GM12878 (cell line): ENCODE results near the gene POR. TPM values are rescaled to one million over a fixed set of nuclear protein-coding genes. Genes with fewer than 3 reads are reported as not detected.

Experiments
- ATAC-seq: fragments of 200-7000 bp; cut with Tn5 transposase; 3 replicates; pipeline ENCODE4 v1.9.1; 2020; ENCODE audit warnings: mild to moderate bottlenecking, moderate library complexity
- BruUV-seq: library from RNA; stranded (reverse); fragments of 400-500 nt; replicated peaks from 2 replicates; lab custom pipeline; 2021; lab: Mats Ljungman, UMichigan
- CTCF ChIA-PET: fragments of 300-600 bp; sonication (Branson Sonifier 250); formaldehyde crosslinking; extraction: SDS; loops from one replicate; lab custom pipeline; 2021; ENCODE audit warnings: inconsistent platforms; lab: Yijun Ruan, JAX
- POLR2A ChIA-PET: fragments of 350-600 bp; formaldehyde crosslinking; extraction: SDS; loops from one replicate; lab custom pipeline; 2021; ENCODE audit warnings: inconsistent platforms; lab: Charles Lee
- RAD21 ChIA-PET: fragments of 300-600 bp; sonication (Branson Sonifier 250); formaldehyde crosslinking; loops from one replicate; lab custom pipeline; 2023; ENCODE audit warnings: antibody characterized with exemption; ENCODE audit not compliant: unreplicated experiment; lab: Charles Lee
- SMC1A ChIA-PET: fragments of 300-600 bp; sonication (Branson Sonifier 250); formaldehyde crosslinking; loops from one replicate; lab custom pipeline; 2023; ENCODE audit not compliant: unreplicated experiment, uncharacterized antibody; lab: Charles Lee
- DNase-seq: peaks from one replicate; pipeline ENCODE4 v3.0.0-alpha.2; 2011; ENCODE audit warnings: low read depth, low spot score
- FAIRE-seq: peaks from 3 replicates; lab custom pipeline; 2011; peaks lifted over from hg19 to GRCh38; lab: Jason Lieb, UNC
- H2AFZ ChIP-seq: 2 replicates; pipeline ENCODE4 v1.6.0; 2011; ENCODE audit warnings: low read depth, low read length, control low read depth; ENCODE audit not compliant: control insufficient read depth
- H3K27ac ChIP-seq: 2 replicates; pipeline ENCODE4 v1.5.1; 2011; ENCODE audit warnings: control low read depth; ENCODE audit not compliant: control insufficient read depth, insufficient read depth
- H3K27me3 ChIP-seq, 2 experiments: replicated peaks in 1 of 2; 2 replicates each; pipeline versions ENCODE4 v1.6.0 to v1.6.1; 2011; ENCODE audit warnings: low read length in 1 of 2; ENCODE audit not compliant: control insufficient read depth in 2 of 2, insufficient read depth in 2 of 2
- H3K36me3 ChIP-seq, 2 experiments: 2 replicates each; pipeline ENCODE4 v1.5.1; 2011; ENCODE audit warnings: low read length in 1 of 2; ENCODE audit not compliant: control insufficient read depth in 2 of 2, insufficient read depth in 2 of 2
- H3K4me1 ChIP-seq: 2 replicates; pipeline ENCODE4 v1.6.1; 2011; ENCODE audit warnings: mild to moderate bottlenecking, low read length, moderate library complexity, mixed read lengths; ENCODE audit not compliant: control insufficient read depth, insufficient read depth
- H3K4me2 ChIP-seq: 2 replicates; pipeline ENCODE4 v1.6.0; 2011; ENCODE audit warnings: control low read depth; ENCODE audit not compliant: control insufficient read depth, insufficient read depth
- H3K4me3 ChIP-seq: fragments of 200-600 bp; sonication (generic); 2 replicates; pipeline ENCODE4 v1.5.1; 2016
- H3K79me2 ChIP-seq: 2 replicates; pipeline ENCODE4 v1.6.0; 2011; ENCODE audit warnings: low read length; ENCODE audit not compliant: control insufficient read depth, insufficient read depth
- H3K9ac ChIP-seq: 2 replicates; pipeline ENCODE4 v1.8.0; 2011; ENCODE audit warnings: low read length, control low read depth, mixed read lengths; ENCODE audit not compliant: control insufficient read depth, insufficient read depth
- H3K9me3 ChIP-seq: replicated peaks from 3 replicates; pipeline ENCODE4 v1.5.1; 2011; ENCODE audit warnings: mild to moderate bottlenecking, low read length; ENCODE audit not compliant: control insufficient read depth, insufficient read depth
- H4K20me1 ChIP-seq: 2 replicates; pipeline ENCODE4 v1.6.0; 2011; ENCODE audit not compliant: control insufficient read depth, insufficient read depth
- CBX3 ChIP-seq: fragments of 200-600 bp; sonication (generic); IDR thresholded peaks from 2 replicates; pipeline ENCODE4 v1.6.1; 2016; ENCODE audit warnings: low read depth, borderline replicate concordance
- CHD4 ChIP-seq: fragments of 200-600 bp; sonication (generic); IDR thresholded peaks from 2 replicates; pipeline ENCODE4 v1.6.1; 2016; ENCODE audit warnings: mild to moderate bottlenecking
- EGR1 ChIP-seq, 2 experiments: IDR thresholded peaks; 1 replicate in 1 of 2; 2 replicates in 1 of 2; pipeline ENCODE4 v1.6.1; 2011 to 2012; ENCODE audit warnings: low read depth in 2 of 2, low read length in 2 of 2, borderline replicate concordance in 1 of 2, mild to moderate bottlenecking in 1 of 2, moderate library complexity in 1 of 2
- ESRRA ChIP-seq: IDR thresholded peaks from 2 replicates; pipeline ENCODE4 v1.6.1; 2012; ENCODE audit warnings: mild to moderate bottlenecking, low read length, improper control_type of control experiment
- HDAC2 ChIP-seq: fragments of 200-600 bp; sonication (generic); IDR thresholded peaks from 2 replicates; pipeline ENCODE4 v1.6.1; 2017
- JUNB ChIP-seq: IDR thresholded peaks from 2 replicates; pipeline ENCODE4 v1.6.1; 2016; ENCODE audit warnings: antibody characterized with exemption, mild to moderate bottlenecking
- KAT2A ChIP-seq: conservative IDR thresholded peaks from 2 replicates; pipeline ENCODE4 v1.6.1; 2011; ENCODE audit warnings: low read depth, low read length; ENCODE audit not compliant: control insufficient read depth
- MTA2 ChIP-seq: fragments of 450-650 bp; IDR thresholded peaks from 2 replicates; pipeline ENCODE4 v1.6.1; 2016; ENCODE audit warnings: low read depth, mild to moderate bottlenecking, moderate library complexity
- MXI1 ChIP-seq: fragments of 150-350 bp; IDR thresholded peaks from 2 replicates; pipeline ENCODE4 v1.6.1; 2011; ENCODE audit warnings: low read depth, mild to moderate bottlenecking, inconsistent platforms, low read length, improper control_type of control experiment
- RELA ChIP-seq: fragments of 450-650 bp; IDR thresholded peaks from 2 replicates; pipeline ENCODE4 v1.8.0; 2014; ENCODE audit warnings: borderline replicate concordance; ENCODE audit not compliant: partially characterized antibody
- SMARCA5 ChIP-seq: fragments of 450-650 bp; IDR thresholded peaks from 2 replicates; pipeline ENCODE4 v1.6.1; 2017; ENCODE audit warnings: mild to moderate bottlenecking
- YY1 ChIP-seq: IDR thresholded peaks from 2 replicates; pipeline ENCODE4 v1.6.1; 2011; ENCODE audit warnings: low read depth, mild to moderate bottlenecking, low read length
- ZNF24 ChIP-seq: fragments of 450-650 bp; IDR thresholded peaks from 2 replicates; pipeline ENCODE4 v1.6.1; 2017; ENCODE audit warnings: antibody characterized with exemption, mild to moderate bottlenecking
- WGBS: methylation state at CpG from one replicate; pipeline ENCODE4 v1.1.6; 2016; ENCODE audit warnings: low lambda C conversion rate; ENCODE audit not compliant: insufficient replicate concordance, insufficient coverage; ENCODE audit errors: missing lambda C conversion rate; 5-methylcytosine and 5-hydroxymethylcytosine counted together
- in situ Hi-C: fragments of 300-500 bp; cut with MboI; formaldehyde crosslinking; loops from 9 replicates; pipeline ENCODE4 v1.14.3; 2018; ENCODE audit warnings: mixed read lengths
- intact Hi-C: fragments of 100-400 bp; cut with micrococcal nuclease; formaldehyde crosslinking; loops from one replicate; pipeline ENCODE4 v1.14.2; 2022; ENCODE audit not compliant: unreplicated experiment
- polyA plus RNA-seq, 11 experiments: library from polyadenylated mRNA; depleted of rRNA in 4 of 11; unstranded in 6 of 11; stranded (reverse) in 5 of 11; fragments of >200 nt; fragmentation: Nextera tagmentation in 4 of 11; fragmentation: Illumina TruSeq in 1 of 11; extraction: Ambion mirVana in 4 of 11; extraction: Trizol in 1 of 11; gene quantifications; 1 replicate in 1 of 11; 2 replicates in 10 of 11; pipeline versions ENCODE4 v1.2.1 to v1.2.3, GENCODE V29; 2011 to 2016; ENCODE audit warnings: inconsistent platforms in 2 of 11, missing spikeins in 2 of 11, low read depth in 1 of 11
- total RNA-seq, 4 experiments: library from RNA; depleted of rRNA in 3 of 4; stranded (reverse); fragments of >200 nt in 3 of 4; fragmentation: Illumina TruSeq in 1 of 4; extraction: Trizol in 1 of 4; gene quantifications; 2 replicates each; pipeline versions ENCODE4 v1.2.1 to v1.2.3, GENCODE V29; 2013 to 2021
- TF ChIP-seq, protein P1 (sequence below): fragments of 450-650 bp; IDR thresholded peaks from 2 replicates; pipeline ENCODE4 v1.6.1; 2017; ENCODE audit warnings: low read depth, mild to moderate bottlenecking, moderate library complexity
- TF ChIP-seq, protein P2 (sequence below): fragments of 450-650 bp; IDR thresholded peaks from 2 replicates; pipeline ENCODE4 v1.6.1; 2017; ENCODE audit warnings: mild to moderate bottlenecking, moderate library complexity
- TF ChIP-seq, protein P3 (sequence below): IDR thresholded peaks from 2 replicates; pipeline ENCODE4 v1.6.1; 2011; ENCODE audit warnings: low read depth, low read length, improper control_type of control experiment, borderline replicate concordance

Gene POR
- total and polyA plus RNA-seq, 10 of the 15 experiments (the other 5 are each of a cell fraction or from before 2014, with no cell fraction given) = 2.2 to 75.8 (median 35.9) TPM

DNA sequence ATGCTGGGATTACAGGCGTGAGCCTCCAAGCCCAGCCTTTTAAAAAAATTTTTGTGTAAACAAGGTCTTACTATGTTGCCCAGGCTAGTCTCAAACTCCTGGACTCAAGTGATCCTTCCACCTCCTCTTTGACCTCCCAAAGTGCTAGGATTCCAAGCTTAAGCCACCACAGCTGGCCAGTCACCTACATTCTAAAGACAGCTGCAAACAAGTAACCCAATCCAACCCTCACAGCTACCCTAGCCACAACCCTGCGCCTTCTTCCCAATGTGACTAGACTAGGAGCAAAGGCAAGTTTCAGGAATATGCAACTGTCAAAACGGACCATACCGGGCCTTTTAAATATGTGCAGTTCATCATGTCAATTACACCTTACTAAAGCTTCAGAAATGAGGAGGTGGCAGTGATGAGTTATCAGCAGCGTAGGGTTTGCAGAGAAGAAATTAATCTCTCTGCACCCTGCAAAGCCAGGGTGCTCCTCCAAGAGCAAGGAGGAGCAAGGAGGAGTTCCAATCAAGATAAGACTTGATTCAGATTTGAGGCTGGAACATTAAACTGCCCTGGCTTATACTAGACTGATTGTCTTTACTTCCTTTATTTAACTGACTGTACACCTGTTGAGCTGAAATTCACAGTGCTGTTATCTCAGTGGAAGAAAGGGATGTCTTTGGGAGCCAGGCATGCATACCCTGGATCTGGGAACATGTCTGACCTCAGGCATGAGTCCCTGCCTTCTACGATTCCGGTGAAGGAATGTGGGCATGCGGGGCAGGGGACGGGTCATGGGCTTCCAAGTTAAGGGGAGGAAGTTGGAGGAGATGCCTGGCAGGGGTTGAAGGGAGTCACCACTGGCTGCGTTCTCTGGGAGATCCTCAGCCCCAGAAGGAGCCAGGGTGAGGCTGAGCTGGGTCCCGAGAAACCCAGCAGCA lies 95.0 kb downstream of the POR start (continued):
- TF ChIP-seq MXI1 (no peak), MTA2 (no peak)
- TF ChIP-seq, protein P1, sequence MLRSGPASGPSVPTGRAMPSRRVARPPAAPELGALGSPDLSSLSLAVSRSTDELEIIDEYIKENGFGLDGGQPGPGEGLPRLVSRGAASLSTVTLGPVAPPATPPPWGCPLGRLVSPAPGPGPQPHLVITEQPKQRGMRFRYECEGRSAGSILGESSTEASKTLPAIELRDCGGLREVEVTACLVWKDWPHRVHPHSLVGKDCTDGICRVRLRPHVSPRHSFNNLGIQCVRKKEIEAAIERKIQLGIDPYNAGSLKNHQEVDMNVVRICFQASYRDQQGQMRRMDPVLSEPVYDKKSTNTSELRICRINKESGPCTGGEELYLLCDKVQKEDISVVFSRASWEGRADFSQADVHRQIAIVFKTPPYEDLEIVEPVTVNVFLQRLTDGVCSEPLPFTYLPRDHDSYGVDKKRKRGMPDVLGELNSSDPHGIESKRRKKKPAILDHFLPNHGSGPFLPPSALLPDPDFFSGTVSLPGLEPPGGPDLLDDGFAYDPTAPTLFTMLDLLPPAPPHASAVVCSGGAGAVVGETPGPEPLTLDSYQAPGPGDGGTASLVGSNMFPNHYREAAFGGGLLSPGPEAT = no peak
- TF ChIP-seq, all 136 proteins: peak for 0

DNA sequence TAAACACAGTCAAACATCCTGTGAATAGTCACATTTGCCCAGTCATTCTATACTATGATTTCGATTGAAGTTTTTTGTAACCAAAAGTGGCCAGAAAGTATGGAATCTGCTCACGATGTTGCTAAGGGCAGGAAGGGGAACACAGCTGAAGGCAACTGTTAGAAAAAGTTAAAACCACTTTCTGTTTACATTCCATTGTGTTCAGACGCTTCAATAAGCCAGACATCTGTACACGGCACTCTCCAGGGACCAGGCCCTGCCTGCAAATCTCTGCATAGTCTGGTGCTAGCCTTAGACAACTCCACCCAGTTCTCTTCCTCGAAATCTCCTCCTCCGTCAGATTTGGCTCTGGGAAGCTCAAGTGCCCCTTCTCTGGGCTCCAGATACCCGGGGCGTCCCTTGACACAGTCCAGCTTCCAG lies 96.5 kb downstream of the POR start:
- in situ Hi-C loops (no loop called here), intact Hi-C loops (loop anchor here (10.0 kb wide), 1 partner anchor 237 kb away; the partner anchor contains the start of gene CCL26)
- DNase-seq (no peak), FAIRE-seq (no peak), ATAC-seq (no peak)
- SMC1A ChIA-PET = interaction anchor here (0.6 kb wide), 1 partner anchor 147 kb away, joined by 4 read pairs; no protein-coding TSS in a partner anchor
- H3K27ac ChIP-seq = no peak overlapping the region
- H3K9me3 ChIP-seq = no peaks in the 10 kb centered on the region
- no peak overlapping the region for H3K4me2 ChIP-seq
- H2AFZ ChIP-seq = no peak overlapping the region
- H3K79me2 ChIP-seq = no peaks in the 10 kb centered on the region
- RAD21 ChIA-PET = interaction anchor here (4.4 kb wide), 1 partner anchor 9 kb away, joined by 21 read pairs; no protein-coding TSS in a partner anchor
- peaks cover 19% of the 10 kb centered on the region for H3K4me1 ChIP-seq
- H3K27me3 ChIP-seq = no peaks in the 10 kb centered on the region
- H3K4me3 ChIP-seq = no peak overlapping the region
- no TSS peak for BruUV-seq
- CTCF ChIA-PET = interaction anchor here (2.8 kb wide), 1 partner anchor 9 kb away, joined by 21 read pairs; no protein-coding TSS in a partner anchor
- H4K20me1 ChIP-seq = no peaks in the 10 kb centered on the region
- WGBS = 89% methylated on average over 8 of the region's 8 CpGs
- POLR2A ChIA-PET = interaction anchor here (0.5 kb wide), 1 partner anchor 968 kb away, joined by 5 read pairs; no protein-coding TSS in a partner anchor
- peaks cover 0 to under 1% of the 10 kb centered on the region in 2 experiments; a peak in 2 of 4 replicates for H3K36me3 ChIP-seq
- no peak overlapping the region for H3K9ac ChIP-seq
- TF ChIP-seq HDAC2 (no peak), ZNF24 (no peak), RELA (no peak), SMARCA5 (no peak), YY1 (no peak), EGR1 (IDR thresholded peaks at IDR 0.05; ENCODE audit: borderline replicate concordance in 1 of 2, low read depth in 2 of 2, low read length in 2 of 2) (no peak), ESRRA (no peak), CBX3 (no peak), JUNB (no peak), CHD4 (no peak), KAT2A (no peak)
- TF ChIP-seq, protein P2, sequence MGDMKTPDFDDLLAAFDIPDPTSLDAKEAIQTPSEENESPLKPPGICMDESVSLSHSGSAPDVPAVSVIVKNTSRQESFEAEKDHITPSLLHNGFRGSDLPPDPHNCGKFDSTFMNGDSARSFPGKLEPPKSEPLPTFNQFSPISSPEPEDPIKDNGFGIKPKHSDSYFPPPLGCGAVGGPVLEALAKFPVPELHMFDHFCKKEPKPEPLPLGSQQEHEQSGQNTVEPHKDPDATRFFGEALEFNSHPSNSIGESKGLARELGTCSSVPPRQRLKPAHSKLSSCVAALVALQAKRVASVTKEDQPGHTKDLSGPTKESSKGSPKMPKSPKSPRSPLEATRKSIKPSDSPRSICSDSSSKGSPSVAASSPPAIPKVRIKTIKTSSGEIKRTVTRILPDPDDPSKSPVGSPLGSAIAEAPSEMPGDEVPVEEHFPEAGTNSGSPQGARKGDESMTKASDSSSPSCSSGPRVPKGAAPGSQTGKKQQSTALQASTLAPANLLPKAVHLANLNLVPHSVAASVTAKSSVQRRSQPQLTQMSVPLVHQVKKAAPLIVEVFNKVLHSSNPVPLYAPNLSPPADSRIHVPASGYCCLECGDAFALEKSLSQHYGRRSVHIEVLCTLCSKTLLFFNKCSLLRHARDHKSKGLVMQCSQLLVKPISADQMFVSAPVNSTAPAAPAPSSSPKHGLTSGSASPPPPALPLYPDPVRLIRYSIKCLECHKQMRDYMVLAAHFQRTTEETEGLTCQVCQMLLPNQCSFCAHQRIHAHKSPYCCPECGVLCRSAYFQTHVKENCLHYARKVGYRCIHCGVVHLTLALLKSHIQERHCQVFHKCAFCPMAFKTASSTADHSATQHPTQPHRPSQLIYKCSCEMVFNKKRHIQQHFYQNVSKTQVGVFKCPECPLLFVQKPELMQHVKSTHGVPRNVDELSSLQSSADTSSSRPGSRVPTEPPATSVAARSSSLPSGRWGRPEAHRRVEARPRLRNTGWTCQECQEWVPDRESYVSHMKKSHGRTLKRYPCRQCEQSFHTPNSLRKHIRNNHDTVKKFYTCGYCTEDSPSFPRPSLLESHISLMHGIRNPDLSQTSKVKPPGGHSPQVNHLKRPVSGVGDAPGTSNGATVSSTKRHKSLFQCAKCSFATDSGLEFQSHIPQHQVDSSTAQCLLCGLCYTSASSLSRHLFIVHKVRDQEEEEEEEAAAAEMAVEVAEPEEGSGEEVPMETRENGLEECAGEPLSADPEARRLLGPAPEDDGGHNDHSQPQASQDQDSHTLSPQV = no peak
- TF ChIP-seq, protein P3, sequence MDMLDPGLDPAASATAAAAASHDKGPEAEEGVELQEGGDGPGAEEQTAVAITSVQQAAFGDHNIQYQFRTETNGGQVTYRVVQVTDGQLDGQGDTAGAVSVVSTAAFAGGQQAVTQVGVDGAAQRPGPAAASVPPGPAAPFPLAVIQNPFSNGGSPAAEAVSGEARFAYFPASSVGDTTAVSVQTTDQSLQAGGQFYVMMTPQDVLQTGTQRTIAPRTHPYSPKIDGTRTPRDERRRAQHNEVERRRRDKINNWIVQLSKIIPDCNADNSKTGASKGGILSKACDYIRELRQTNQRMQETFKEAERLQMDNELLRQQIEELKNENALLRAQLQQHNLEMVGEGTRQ = no peak
